NCI-H2227 (cell line): ENCODE data around the gene TMEM25.
"Not testable (repeated sequence)": the region's sequence is repeated elsewhere in the genome, so short reads cannot be mapped to it uniquely, and the experiment has no call there.

Experiments used
- DNase-seq: peaks from one replicate; lab custom pipeline; 2025; ENCODE audit not compliant: unreplicated experiment; lab: John Stamatoyannopoulos, UW

TMEM25 gene

DNA sequence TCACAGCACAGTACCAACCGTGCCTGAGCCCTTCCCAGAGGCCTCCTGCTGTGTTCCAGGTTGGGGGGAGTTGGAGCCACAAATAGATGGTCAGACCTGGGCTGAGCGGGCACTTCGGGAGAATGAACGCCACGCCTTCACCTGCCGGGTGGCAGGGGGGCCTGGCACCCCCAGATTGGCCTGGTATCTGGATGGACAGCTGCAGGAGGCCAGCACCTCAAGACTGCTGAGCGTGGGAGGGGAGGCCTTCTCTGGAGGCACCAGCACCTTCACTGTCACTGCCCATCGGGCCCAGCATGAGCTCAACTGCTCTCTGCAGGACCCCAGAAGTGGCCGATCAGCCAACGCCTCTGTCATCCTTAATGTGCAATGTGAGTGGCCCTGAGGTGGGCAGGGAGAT is 1.1 kb downstream of the TMEM25 start:
- DNase-seq, result no peak

DNA sequence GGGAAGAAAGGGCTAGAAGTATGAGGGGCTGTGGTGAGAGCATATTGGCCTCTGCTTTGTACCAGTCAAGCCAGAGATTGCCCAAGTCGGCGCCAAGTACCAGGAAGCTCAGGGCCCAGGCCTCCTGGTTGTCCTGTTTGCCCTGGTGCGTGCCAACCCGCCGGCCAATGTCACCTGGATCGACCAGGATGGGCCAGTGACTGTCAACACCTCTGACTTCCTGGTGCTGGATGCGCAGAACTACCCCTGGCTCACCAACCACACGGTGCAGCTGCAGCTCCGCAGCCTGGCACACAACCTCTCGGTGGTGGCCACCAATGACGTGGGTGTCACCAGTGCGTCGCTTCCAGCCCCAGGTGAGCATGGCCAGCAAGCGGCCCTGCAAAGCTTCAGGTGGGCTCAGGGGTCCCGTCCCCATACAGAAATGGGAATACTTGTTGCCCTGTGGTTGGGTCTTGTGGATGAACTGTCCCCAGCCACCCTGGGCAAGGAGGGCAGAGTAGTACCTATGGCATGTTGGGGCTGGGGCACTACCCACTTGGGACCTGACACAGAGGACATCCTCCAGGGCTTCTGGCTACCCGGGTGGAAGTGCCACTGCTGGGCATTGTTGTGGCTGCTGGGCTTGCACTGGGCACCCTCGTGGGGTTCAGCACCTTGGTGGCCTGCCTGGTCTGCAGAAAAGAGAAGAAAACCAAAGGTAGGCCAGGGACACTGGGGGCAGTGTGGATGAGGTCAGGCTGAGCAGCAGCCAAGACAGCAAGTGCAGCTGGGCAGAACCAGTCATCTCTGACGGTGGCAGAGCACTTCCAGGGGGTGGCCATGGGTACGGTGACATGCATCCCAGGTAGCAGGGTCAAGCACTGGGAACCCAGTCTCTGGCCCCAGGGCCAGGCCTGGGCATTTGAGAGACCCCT is 2.1 kb downstream of the TMEM25 start:
- DNase-seq, result no peak

DNA sequence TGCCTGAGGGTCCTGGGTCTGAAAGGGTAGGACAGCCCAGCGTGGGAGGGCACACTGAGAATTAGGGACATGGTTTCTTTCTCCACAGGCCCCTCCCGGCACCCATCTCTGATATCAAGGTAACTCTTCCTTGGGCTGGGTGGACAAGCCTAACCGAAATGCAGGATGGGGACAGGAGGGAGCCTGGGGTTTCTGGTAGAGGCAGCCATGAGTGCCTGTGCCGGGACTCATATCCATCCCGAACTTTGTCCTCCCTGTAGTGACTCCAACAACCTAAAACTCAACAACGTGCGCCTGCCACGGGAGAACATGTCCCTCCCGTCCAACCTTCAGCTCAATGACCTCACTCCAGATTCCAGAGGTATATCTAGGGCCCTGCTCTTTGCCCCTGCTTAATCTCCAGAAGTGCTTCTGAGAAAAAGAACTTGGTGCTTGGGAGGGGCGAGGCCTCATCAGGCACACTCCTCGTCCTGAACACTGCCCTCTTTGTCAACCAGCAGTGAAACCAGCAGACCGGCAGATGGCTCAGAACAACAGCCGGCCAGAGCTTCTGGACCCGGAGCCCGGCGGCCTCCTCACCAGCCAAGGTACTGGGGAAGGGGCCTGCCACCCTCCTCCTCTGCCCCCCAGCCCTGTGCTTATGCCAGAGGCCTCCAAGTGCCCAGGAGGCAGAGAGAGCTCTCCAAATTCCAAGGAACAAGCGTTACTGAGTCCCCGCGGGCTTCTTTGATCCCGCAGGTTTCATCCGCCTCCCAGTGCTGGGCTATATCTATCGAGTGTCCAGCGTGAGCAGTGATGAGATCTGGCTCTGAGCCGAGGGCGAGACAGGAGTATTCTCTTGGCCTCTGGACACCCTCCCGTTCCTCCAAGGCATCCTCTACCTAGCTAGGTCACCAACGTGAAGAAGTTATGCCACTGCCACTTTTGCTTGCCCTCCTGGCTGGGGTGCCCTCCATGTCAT is 3.1 kb downstream of the TMEM25 start:
- no peak for DNase-seq

DNA sequence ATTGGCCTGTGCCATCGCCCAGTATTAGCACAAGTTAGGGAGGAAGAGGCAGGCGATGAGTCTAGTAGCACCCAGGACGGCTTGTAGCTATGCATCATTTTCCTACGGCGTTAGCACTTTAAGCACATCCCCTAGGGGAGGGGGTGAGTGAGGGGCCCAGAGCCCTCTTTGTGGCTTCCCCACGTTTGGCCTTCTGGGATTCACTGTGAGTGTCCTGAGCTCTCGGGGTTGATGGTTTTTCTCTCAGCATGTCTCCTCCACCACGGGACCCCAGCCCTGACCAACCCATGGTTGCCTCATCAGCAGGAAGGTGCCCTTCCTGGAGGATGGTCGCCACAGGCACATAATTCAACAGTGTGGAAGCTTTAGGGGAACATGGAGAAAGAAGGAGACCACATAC is 4.3 kb downstream of the TMEM25 start:
- DNase-seq, result no peak

DNA sequence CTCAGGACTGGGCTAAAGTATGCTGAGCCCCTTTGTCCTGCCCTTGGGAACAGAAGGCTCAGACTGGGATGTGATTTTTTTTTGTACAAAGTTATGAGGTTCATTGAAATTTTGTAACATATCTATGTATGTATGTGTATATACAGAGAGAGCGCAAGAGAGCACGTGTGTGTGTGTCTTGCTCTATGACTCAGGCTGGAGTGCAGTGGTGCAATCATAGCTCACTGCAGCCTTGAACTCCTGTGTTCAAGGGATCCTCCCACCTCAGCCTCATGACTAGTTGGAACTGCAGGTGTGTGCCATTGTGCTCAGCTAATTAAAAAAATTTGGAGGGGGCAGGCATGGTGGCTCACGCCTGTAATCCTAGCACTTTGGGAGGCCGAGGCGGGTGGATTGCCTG is 5.7 kb downstream of the TMEM25 start:
- DNase-seq, result no peak

DNA sequence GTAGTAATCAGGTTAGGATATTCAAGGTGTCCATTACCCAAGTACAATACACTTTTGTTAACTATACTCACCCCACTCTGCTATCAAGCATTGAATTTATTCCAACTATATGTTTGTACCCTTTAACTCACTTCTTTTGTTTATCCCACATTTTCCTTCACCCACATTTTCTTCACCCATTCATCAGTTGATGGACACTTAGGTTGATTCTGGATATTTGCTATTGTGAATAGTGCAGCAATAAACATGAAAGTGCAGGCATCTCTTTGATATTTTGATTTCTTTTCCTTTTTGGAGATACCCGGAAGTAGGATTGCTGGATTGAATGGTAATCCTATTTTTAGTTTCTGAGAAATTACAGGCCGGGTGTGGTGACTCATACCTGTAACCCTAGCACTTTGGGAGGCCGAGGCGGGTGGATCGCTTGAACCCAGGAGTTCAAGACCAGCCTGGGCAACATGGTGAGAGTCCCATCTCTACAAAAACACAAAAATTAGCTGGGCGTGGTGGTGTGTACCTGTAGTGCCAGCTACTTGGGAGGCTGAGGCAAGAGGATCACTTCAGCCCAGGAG is 6.5 kb downstream of the TMEM25 start:
- no peak for DNase-seq

DNA sequence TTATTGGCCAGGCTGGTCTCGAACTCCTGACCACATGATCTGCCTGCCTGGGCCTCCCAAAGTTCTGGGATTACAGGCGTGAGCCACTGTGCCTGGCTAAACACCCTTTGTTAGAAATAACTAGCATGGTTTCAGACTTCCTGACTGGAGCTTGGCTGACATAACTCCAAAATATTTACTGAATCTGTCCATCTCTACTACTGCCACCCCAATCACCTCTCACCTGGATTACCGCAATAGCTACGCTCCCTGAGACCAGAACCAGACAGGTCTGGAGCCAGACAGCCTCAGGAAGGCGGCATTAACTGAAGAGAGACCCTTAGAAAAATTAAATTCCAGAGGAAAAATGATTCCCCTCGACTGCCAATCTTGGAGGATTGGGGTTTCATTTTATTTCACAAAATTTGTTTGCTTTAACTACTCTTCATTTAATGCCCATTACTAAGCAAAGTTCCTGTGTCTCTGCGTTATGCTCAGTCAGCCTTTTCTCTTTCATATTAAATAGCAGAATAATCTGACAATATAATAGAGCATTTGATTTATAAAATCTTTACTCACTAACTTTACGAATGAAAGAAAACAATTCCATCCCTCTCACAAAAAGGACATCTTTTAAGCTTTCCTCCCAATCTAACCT is 13.1 kb downstream of the TMEM25 start:
- DNase-seq, result no peak

DNA sequence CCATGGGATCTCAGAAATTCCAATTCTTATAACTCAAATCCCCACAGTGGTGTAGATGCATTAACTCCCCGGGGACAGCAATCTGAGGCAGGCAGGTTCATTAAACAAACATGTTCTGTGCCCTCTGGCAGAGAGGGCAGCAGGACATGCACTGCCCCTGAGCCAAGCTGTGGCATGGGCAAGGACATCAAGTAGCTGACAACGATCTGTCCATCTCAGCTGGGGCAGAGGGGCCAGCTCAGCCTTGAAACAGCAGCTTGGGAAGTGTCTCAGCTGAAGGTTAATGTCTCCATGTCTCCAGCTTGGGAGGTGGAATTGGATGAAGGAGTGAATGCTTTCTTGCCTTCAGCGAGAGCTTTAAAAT is 13.6 kb downstream of the TMEM25 start:
- DNase-seq, result no peak

DNA sequence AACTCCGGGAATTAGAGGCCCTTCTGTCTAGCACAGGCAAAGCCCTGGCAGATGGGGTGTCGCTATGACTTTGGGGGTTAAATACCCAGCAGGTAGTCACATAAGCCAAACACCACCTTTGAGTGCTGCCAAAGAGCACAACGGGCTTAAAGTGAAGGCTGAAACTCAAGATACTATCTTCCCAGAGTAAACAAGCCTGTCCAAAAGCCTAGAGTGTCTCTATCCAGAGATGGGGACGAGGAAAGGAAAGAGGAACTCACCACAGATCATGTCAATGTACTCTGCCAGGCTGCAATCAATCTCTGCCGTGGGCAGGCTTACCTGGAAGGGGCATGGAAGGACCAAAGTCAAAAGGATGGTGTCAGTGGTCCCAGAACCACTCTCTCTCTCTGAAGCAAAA is 14.5 kb downstream of the TMEM25 start:
- DNase-seq, result no peak

DNA sequence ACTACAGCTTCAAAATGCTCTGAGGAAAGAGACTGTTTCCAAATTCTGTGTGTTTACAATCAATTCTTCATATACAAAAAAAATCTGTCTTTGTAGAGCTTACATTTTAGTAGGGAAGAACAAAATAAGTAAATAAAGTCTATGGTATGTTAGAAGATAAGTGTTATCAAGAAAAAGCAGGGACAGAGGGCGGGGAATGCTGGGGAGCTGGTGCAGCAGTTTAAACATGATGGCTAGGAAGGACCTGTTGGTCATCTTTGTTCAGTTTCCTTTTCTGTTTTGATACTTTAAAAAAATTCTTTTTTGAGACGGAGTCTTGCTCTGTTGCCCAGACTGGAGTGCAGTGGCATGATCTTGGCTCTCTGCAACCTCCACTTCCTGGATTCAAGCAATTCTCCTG is 16.1 kb downstream of the TMEM25 start:
- DNase-seq, result no peak

DNA sequence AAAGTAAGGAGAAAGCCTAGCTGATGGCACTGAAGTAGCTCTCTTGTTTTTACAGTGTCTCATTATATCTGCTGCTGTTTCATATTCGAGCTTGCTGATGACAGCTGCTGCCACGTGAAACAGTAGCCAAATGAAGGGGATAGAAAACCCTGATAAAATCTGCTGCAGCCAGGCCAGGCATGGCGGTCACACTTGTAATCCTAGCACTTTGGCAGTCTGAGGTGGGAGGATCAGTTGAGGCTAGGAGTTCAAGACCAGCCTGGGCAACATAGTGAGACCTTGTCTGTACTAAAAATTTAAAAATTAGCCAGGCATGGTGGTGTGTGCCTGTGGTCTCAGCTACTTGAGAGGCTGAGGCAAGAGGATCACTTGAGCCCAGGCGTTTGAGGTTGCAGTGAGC is 21.3 kb downstream of the TMEM25 start:
- no peak for DNase-seq

DNA sequence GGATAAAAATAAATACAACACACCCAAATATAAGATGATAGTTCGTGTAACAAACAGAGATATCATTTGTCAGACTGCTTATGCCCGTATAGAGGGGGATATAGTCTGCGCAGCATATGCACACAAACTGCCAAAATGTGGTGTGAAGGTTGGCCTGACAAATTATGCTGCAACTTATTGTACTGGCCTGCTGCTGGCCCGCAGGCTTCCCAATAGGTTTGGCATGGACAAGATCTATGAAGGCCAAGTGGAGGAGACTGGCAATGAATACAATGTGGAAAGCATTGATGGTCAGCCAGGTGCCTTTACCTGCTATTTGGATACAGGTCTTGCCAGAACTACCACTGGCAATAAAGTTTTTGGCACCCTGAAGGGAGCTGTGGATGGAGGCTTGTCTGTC is 29.8 kb downstream of the TMEM25 start:
- no peak for DNase-seq

DNA sequence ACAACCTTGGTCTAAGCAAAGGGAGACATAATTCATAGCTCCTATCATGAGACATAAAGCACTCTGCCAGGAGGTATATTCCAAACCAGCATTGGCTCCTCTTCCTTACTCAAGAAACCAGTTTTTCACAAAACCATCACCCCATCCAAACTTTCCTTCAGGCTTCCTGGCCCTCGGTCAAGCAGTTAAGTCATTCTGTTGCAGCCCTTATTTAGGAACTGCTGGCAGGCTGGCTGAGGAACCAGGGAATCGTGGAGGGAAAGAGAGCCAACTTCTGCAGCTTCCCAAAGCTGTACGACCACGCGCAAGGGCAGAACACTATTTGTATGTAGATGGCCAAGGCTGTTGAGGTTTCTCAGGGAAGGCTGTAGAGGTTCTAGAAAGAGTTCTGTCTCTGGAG is 34.1 kb downstream of the TMEM25 start:
- DNase-seq, result no peak

DNA sequence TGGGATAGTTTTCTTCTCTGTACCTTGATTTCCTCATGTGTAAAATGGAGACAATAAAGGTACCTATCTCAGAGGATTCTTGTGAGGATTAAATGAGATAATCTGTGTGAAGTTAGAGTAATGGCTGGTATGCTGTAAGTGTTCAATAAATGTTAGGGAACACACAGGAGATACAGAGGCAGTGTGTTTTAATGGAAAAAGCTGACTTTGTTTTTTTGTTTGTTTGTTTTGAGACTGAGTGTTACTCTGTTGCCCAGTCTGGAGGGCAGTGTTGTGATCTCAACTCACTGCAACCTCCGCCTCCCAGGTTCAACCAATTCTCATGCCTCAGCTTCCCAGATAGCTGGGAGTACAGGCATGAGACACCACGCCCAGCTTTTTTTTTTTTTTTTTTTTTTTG is 38.7 kb downstream of the TMEM25 start:
- no peak for DNase-seq

DNA sequence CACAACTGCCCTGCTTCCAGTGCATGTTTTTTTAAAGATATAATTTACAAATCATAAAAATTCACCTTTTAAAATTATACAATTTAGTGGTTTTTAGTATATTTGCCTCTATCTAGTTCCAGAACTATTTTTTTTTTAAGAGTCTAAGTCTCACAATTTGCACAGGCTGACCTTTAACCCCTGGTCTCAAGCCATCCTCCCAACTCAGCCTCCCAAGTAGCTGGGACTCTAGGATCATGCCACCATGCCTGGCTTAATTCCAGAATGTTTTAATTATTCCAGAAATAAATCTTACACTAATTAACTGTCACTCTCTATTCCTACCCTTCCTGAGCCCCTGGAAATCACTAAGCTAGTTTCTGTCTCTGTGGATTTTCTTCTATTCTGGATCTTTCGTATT is 39.8 kb downstream of the TMEM25 start:
- DNase-seq, result no peak

DNA sequence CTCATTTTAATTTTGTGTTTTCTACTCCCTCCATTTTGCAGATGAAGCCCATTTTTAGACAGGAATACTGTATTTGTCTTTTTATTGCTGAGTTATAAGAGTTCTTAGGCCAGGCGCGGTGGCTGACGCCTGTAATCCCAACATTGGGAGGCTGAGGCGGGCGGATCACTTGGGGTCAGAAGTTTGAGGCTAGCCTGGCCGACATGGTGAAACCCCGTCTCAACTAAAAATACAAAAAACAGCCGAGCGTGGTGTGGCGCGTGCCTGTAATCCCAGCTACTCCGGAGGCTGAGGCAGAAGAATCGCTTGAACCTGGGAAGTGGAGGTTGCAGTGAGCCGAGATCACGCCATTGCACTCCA is 40.7 kb downstream of the TMEM25 start:
- DNase-seq, result not testable (repeated sequence)

DNA sequence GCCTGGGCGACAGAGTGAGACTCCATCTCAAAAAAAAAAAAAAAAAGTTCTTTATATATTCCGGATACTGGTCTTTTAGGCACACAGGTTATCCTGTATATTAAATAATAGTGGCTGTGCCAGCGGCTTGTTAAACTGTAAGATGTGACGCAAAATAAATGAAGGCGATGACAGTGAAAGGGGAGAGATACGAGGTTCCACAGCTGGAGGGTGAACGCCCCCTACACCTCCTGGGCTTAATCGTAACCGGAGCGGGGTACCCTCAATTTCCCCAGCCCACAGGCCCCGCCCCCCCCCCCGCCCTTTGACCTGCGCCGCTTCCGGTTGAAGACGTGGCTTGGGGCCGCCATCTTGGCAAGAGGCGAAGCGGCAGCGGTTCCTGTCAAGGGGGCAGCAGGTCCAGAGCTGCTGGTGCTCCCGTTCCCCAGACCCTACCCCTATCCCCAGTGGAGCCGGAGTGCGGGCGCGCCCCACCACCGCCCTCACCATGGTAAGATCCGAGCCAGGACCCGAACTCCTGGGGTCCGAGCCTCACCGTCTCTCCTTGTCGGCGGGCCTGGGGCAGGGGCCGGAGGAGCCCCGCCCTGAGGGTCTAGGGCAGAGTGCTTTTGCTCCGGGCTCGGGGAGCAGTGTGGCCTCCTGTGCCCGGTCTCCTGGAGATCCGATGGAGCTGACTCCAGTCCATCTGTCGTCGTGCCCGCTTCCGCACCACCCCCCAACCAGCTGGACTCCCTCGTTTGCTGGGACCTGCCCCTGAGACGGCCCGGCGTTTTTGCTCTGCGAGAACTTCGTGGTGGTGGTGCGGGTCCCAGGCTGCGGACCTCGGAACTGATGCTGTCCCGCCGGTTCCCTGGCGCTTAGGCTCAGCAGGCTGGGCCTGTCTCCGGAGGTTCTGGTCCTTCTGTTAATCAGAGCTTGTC is 41.3 kb downstream of the TMEM25 start, which contains the start of gene ARCN1:
Gene ARCN1 (plus strand): TSS at position 349 of the 920 bp plus-strand sequence. CDS start 139 bp downstream, at position 488.
- DNase-seq, result peak; percentile 68

DNA sequence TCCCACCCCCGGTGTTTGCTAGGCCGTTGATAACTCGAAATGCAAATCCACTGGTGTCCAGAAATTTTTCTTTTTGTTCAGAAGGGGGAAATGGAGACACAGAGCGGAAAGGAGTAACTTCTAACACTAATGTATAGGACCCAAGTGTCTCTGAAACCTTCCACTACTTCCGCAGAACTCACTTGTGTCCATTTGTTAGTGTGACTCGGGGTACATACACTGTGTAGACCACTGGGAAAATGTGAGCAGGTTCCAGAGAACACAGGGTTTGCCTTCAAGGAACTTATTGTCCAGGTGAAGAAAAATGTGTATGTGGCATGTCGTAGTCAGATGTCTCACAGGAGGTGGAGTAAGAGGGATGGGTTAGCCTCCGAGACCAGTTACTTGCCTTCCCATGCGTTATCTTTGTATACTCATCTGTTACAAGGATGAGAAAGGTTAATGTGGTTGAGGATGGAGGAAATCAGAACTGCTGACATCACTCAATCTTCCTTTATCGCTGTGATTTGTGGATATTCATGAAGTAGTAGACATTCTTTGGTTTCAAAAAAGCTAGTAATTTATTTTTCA is 42.1 kb downstream of the TMEM25 start:
- DNase-seq, result peak; percentile 9

DNA sequence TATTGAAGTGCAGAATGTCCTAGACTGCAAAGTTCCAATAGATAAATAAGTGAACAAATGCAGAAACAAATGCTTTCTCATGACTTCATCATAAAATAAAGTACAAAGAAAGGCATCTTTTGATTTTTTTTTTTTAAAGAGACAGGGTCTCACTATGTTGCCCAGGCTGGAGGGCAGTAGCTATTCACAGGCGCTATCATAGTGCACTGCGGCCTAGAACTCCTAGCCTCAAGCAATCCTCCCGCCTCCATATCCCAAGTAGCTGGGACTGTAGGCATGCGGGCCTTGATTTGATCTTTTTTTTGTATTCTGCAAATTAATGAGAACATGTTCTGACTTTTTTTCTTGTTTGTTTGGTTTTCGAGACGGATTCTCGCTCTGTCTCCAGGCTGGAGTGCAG is 43.6 kb downstream of the TMEM25 start:
- DNase-seq, result no peak

DNA sequence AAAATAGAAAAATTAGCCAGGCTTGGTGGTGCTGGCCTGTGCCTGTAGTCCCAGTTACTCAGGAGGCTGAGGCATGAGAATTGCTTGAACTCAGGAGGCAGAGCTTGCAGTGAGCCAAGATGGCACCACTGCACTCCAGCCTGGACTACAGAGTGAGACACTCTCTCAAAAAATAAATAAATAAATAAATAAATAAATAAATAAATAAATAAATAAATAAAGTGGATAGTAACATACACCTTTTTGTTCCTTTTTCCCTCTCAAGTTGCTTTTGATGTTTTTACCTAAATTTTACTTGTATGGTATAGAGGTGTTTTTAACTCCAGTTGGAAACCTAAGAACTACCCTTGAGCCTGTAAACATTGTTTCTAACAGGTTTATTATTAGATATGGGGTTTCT is 47.0 kb downstream of the TMEM25 start:
- DNase-seq, result not testable (repeated sequence)
